ENCODE results near the gene BTBD9. TPM values are rescaled to one million over a fixed set of nuclear protein-coding genes. Genes with fewer than 3 reads are reported as not detected.

The BTBD9 gene
- total RNA-seq, 1 experiment from 2014 or later: 19.4 TPM

DNA sequence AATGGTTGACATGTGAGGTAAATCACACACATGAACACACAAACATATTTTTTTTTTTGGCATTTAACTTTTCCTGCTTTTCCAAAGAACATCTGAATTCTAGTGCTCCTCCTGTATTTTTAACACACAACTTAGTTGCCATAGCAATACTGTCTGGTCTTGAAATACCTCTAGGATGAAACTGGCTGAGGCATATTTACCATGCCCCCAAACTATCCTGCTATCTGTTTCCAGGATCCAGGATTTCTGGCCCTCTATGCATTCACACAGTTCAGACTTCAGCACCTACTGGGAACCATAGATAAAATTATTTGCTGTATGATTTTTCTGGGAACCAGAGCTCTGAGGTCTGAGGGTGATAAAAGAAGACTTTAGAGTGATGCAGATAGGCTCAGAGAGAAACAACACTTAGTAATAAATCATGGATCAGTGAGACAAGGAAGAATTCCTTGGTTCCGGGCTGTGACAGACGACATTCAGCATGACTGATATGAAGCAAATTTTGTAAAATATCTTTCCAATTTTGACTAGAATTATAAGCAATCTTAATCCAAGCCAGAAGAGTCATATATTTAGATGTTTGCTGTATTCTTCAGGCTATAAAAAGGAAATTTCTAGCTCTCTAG lies 359.7 kb downstream of the BTBD9 start:
- peaks cover 12% of the 10 kb centered on the region for H3K4me1 Mint-ChIP-seq (ENCODE audit: low read depth, unreplicated experiment)
- CTCF ChIA-PET: no interaction called here

DNA sequence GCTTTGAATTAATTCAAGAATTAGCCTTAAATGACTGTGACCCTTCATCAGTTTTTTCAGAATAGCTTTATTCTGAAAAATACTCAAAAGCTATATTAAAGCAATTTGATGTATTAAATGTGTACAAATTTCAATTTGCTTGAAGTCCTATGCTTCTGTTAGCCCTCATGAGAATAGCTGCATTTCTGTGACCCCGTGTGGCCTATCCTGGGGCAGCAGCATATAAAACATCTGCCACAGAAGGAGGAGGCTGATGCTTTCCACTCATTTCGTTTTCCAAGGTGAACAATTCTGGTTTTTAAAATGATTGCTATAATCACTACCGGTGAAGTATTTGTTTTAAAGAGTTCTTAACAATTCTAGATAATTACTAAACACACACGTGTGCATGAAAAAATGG lies 360.3 kb downstream of the BTBD9 start:
- CTCF ChIA-PET: no interaction called here
- no peaks in the 10 kb centered on the region for H3K9me3 Mint-ChIP-seq (ENCODE audit: low read depth, unreplicated experiment)

More for the DNA sequence above, 359.7 kb downstream of the BTBD9 start:
- TF ChIP-seq, protein P1, sequence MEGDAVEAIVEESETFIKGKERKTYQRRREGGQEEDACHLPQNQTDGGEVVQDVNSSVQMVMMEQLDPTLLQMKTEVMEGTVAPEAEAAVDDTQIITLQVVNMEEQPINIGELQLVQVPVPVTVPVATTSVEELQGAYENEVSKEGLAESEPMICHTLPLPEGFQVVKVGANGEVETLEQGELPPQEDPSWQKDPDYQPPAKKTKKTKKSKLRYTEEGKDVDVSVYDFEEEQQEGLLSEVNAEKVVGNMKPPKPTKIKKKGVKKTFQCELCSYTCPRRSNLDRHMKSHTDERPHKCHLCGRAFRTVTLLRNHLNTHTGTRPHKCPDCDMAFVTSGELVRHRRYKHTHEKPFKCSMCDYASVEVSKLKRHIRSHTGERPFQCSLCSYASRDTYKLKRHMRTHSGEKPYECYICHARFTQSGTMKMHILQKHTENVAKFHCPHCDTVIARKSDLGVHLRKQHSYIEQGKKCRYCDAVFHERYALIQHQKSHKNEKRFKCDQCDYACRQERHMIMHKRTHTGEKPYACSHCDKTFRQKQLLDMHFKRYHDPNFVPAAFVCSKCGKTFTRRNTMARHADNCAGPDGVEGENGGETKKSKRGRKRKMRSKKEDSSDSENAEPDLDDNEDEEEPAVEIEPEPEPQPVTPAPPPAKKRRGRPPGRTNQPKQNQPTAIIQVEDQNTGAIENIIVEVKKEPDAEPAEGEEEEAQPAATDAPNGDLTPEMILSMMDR (IDR thresholded peaks at IDR 0.05; ENCODE audit: unreplicated experiment): no peak
- no peak overlapping the region for H3K27ac Mint-ChIP-seq (ENCODE audit: unreplicated experiment)
- DNase-seq: no peak
- no peak overlapping the region for H3K4me3 Mint-ChIP-seq (ENCODE audit: low read depth, unreplicated experiment)
- no TSS peak for BruUV-seq (replicated peaks)
- no peaks in the 10 kb centered on the region for H3K9me3 Mint-ChIP-seq (ENCODE audit: low read depth, unreplicated experiment)
- no peaks in the 10 kb centered on the region for H3K27me3 Mint-ChIP-seq (ENCODE audit: unreplicated experiment)
- H3K36me3 Mint-ChIP-seq (ENCODE audit: insufficient read depth, unreplicated experiment): no peaks in the 10 kb centered on the region
- intact Hi-C loops (cut with micrococcal nuclease; ENCODE audit: unreplicated experiment): no loop called here

DNA sequence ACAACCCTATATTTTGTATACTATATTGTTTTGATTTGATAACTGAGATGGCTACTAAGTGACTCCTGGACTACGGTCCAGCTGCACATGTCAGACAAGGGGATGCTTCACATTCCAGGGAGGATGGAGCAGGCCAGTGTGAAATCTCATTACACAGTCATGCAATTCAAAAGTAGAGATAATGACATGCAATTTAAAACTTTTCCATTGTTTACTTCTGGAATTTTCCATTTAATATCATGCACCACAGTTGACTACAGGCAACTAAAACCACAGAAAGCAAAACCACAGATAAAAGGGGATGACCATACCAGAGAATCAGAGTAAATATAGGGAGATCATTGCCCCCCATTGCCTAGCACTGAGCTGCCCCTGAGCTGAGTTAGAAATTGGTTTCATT lies 366.4 kb downstream of the BTBD9 start:
- intact Hi-C loops (cut with micrococcal nuclease; ENCODE audit: unreplicated experiment): no loop called here
- CTCF ChIA-PET: interaction anchor here (0.5 kb wide), 1 partner anchor 279 kb away, joined by 4 read pairs; no protein-coding TSS in a partner anchor
- Mint-ChIP-seq H3K27ac (ENCODE audit: unreplicated experiment) (no peak overlapping the region), H3K9me3 (ENCODE audit: low read depth, unreplicated experiment) (no peaks in the 10 kb centered on the region), H3K4me1 (ENCODE audit: low read depth, unreplicated experiment) (no peaks in the 10 kb centered on the region), H3K27me3 (ENCODE audit: unreplicated experiment) (no peaks in the 10 kb centered on the region), H3K4me3 (ENCODE audit: low read depth, unreplicated experiment) (no peak overlapping the region), H3K36me3 (ENCODE audit: insufficient read depth, unreplicated experiment) (no peaks in the 10 kb centered on the region)
- DNase-seq: no peak
- BruUV-seq (replicated peaks): no TSS peak
- TF ChIP-seq, protein P1 (IDR thresholded peaks at IDR 0.05; ENCODE audit: unreplicated experiment): no peak

More for the DNA sequence above, 360.3 kb downstream of the BTBD9 start:
- intact Hi-C loops (cut with micrococcal nuclease; ENCODE audit: unreplicated experiment): no loop called here
- BruUV-seq (replicated peaks): no TSS peak
- Mint-ChIP-seq H3K27me3 (ENCODE audit: unreplicated experiment) (no peaks in the 10 kb centered on the region), H3K4me1 (ENCODE audit: low read depth, unreplicated experiment) (peaks cover 6% of the 10 kb centered on the region), H3K27ac (ENCODE audit: unreplicated experiment) (no peak overlapping the region), H3K36me3 (ENCODE audit: insufficient read depth, unreplicated experiment) (no peaks in the 10 kb centered on the region), H3K4me3 (ENCODE audit: low read depth, unreplicated experiment) (no peak overlapping the region)
- TF ChIP-seq, protein P1 (IDR thresholded peaks at IDR 0.05; ENCODE audit: unreplicated experiment): no peak
- no peak for DNase-seq

DNA sequence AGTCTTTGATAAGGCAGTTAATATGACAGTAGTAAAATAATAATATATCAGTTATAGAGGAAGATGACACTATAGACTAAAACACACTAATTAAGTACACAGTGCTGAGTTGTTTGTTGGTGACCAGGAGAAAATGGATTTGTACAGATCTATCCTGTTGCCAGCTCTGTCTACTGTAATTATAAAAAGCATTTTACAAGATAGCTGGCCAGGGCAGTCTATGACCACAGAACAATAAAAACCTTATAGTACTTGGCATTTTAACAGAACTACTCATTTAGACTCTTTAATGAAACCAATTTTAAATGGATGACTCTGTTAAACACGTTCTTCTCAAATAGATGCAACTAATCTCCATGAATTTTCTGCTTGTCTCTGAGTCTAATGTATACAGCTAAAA lies 367.5 kb downstream of the BTBD9 start:
- no peak for DNase-seq
- TF ChIP-seq, protein P1 (IDR thresholded peaks at IDR 0.05; ENCODE audit: unreplicated experiment): no peak
- no peaks in the 10 kb centered on the region for H3K4me1 Mint-ChIP-seq (ENCODE audit: low read depth, unreplicated experiment)

More for the DNA sequence above, 367.5 kb downstream of the BTBD9 start:
- Mint-ChIP-seq H3K4me3 (ENCODE audit: low read depth, unreplicated experiment) (no peak overlapping the region), H3K27me3 (ENCODE audit: unreplicated experiment) (no peaks in the 10 kb centered on the region), H3K27ac (ENCODE audit: unreplicated experiment) (no peak overlapping the region), H3K36me3 (ENCODE audit: insufficient read depth, unreplicated experiment) (no peaks in the 10 kb centered on the region), H3K9me3 (ENCODE audit: low read depth, unreplicated experiment) (no peaks in the 10 kb centered on the region)
- no TSS peak for BruUV-seq (replicated peaks)
- intact Hi-C loops (cut with micrococcal nuclease; ENCODE audit: unreplicated experiment): no loop called here
- CTCF ChIA-PET: no interaction called here

Data from Calu3 (cell line).